HEK293 (cell line): ENCODE results near the gene TMED9.

ENCODE experiments used
- CTCF ChIA-PET: fragments of 350-600 bp; formaldehyde crosslinking; extraction: SDS; loops from one replicate; lab custom pipeline; 2021; ENCODE audit warnings: antibody characterized with exemption; lab: Yijun Ruan, JAX
- POLR2A ChIA-PET: fragments of 300-600 bp; formaldehyde crosslinking; extraction: SDS; loops from one replicate; lab custom pipeline; 2020; ENCODE audit warnings: antibody characterized with exemption, inconsistent platforms; lab: Yijun Ruan, JAX
- H3K27ac ChIP-seq: fragments of 200-500 bp; sonication (Bioruptor generic); 2 replicates; pipeline ENCODE4 v1.5.1; 2014; ENCODE audit warnings: low read depth, low read length, control low read depth, inconsistent platforms; ENCODE audit errors: extremely low read depth
- H3K36me3 ChIP-seq, 2 experiments: fragments of 200-500 bp in 1 of 2; sonication (Bioruptor generic) in 1 of 2; 1 replicate in 1 of 2; 2 replicates in 1 of 2; pipeline ENCODE4 v1.5.1; 2014 to 2017; ENCODE audit warnings: inconsistent platforms in 2 of 2, low read length in 2 of 2; ENCODE audit not compliant: control insufficient read depth in 2 of 2, insufficient read depth in 1 of 2
- H3K4me1 ChIP-seq: fragments of 200-500 bp; sonication (Bioruptor generic); 2 replicates; pipeline ENCODE4 v1.5.1; 2014; ENCODE audit warnings: mild to moderate bottlenecking, low read length, inconsistent platforms; ENCODE audit not compliant: control insufficient read depth, insufficient read depth
- H3K4me3 ChIP-seq: 2 replicates; pipeline ENCODE4 v1.5.1; 2011; ENCODE audit warnings: low read depth, mild to moderate bottlenecking, control low read depth, low read length, moderate library complexity
- H3K9me3 ChIP-seq: fragments of 200-500 bp; sonication (Bioruptor generic); 2 replicates; pipeline ENCODE4 v1.5.1; 2014; ENCODE audit warnings: low read depth, low read length, inconsistent platforms; ENCODE audit not compliant: control insufficient read depth, insufficient read depth
- GFI1B ChIP-seq: fragments of 450-650 bp; formaldehyde crosslinking; IDR thresholded peaks from 2 replicates; pipeline ENCODE4 v1.5.1; 2016; ENCODE audit warnings: missing biosample characterization, missing genetic modification characterization
- KLF1 ChIP-seq: fragments of 450-650 bp; formaldehyde crosslinking; IDR thresholded peaks from 2 replicates; pipeline ENCODE4 v1.5.1; 2016; ENCODE audit warnings: missing biosample characterization, missing genetic modification characterization
- KLF10 ChIP-seq: fragments of 450-650 bp; IDR thresholded peaks from 2 replicates; pipeline ENCODE4 v1.5.1; 2018; ENCODE audit warnings: missing biosample characterization, mild to moderate bottlenecking, missing genetic modification characterization
- KLF9 ChIP-seq: fragments of 450-650 bp; formaldehyde crosslinking; IDR thresholded peaks from 2 replicates; pipeline ENCODE4 v1.5.1; 2016; ENCODE audit warnings: missing biosample characterization, missing genetic modification characterization, low read depth
- TCF7L2 ChIP-seq: IDR thresholded peaks from 2 replicates; pipeline ENCODE4 v1.6.1; 2011; ENCODE audit warnings: low read depth, mild to moderate bottlenecking, inconsistent platforms, low read length, moderate library complexity, borderline replicate concordance
- YY1 ChIP-seq: fragments of 450-650 bp; formaldehyde crosslinking; IDR thresholded peaks from 2 replicates; pipeline ENCODE4 v1.5.1; 2018; ENCODE audit warnings: missing biosample characterization, missing genetic modification characterization
- ZFP3 ChIP-seq: fragments of 450-650 bp; formaldehyde crosslinking; IDR thresholded peaks from 2 replicates; pipeline ENCODE4 v1.5.1; 2016; ENCODE audit warnings: low read depth, missing biosample characterization, missing genetic modification characterization
- ZNF114 ChIP-seq: fragments of 450-650 bp; formaldehyde crosslinking; IDR thresholded peaks from 2 replicates; pipeline ENCODE4 v1.5.0; 2017; ENCODE audit warnings: missing biosample characterization, missing genetic modification characterization
- ZNF155 ChIP-seq: fragments of 450-650 bp; formaldehyde crosslinking; IDR thresholded peaks from 2 replicates; pipeline ENCODE4 v1.5.1; 2016; ENCODE audit warnings: missing biosample characterization, missing genetic modification characterization
- ZNF16 ChIP-seq: fragments of 450-650 bp; formaldehyde crosslinking; IDR thresholded peaks from 2 replicates; pipeline ENCODE4 v1.5.1; 2016; ENCODE audit warnings: low read depth, missing biosample characterization, missing genetic modification characterization
- ZNF174 ChIP-seq: fragments of 450-650 bp; formaldehyde crosslinking; IDR thresholded peaks from 2 replicates; pipeline ENCODE4 v1.5.0; 2017; ENCODE audit warnings: missing biosample characterization, mild to moderate bottlenecking, missing genetic modification characterization
- ZNF184 ChIP-seq: fragments of 450-650 bp; IDR thresholded peaks from 2 replicates; pipeline ENCODE4 v1.5.1; 2018; ENCODE audit warnings: missing biosample characterization, mild to moderate bottlenecking, missing genetic modification characterization
- ZNF266 ChIP-seq: fragments of 450-650 bp; formaldehyde crosslinking; IDR thresholded peaks from 2 replicates; pipeline ENCODE4 v1.5.1; 2016; ENCODE audit warnings: missing biosample characterization, missing genetic modification characterization, low read depth
- ZNF335 ChIP-seq: fragments of 450-650 bp; formaldehyde crosslinking; conservative IDR thresholded peaks from 2 replicates; pipeline ENCODE4 v1.5.1; 2016; ENCODE audit warnings: missing biosample characterization, missing genetic modification characterization
- ZNF366 ChIP-seq: fragments of 450-650 bp; formaldehyde crosslinking; conservative IDR thresholded peaks from 2 replicates; pipeline ENCODE4 v1.5.1; 2016; ENCODE audit warnings: missing biosample characterization, missing genetic modification characterization
- ZNF423 ChIP-seq: fragments of 450-650 bp; formaldehyde crosslinking; IDR thresholded peaks from 2 replicates; pipeline ENCODE4 v1.5.1; 2016; ENCODE audit warnings: missing biosample characterization, missing genetic modification characterization
- ZNF501 ChIP-seq: fragments of 450-650 bp; formaldehyde crosslinking; IDR thresholded peaks from 2 replicates; pipeline ENCODE4 v1.5.1; 2016; ENCODE audit warnings: missing biosample characterization, missing genetic modification characterization
- ZNF623 ChIP-seq: fragments of 450-650 bp; formaldehyde crosslinking; IDR thresholded peaks from 2 replicates; pipeline ENCODE4 v1.5.1; 2016; ENCODE audit warnings: missing biosample characterization, missing genetic modification characterization
- ZNF664 ChIP-seq: fragments of 450-650 bp; formaldehyde crosslinking; IDR thresholded peaks from 2 replicates; pipeline ENCODE4 v1.5.1; 2016; ENCODE audit warnings: missing biosample characterization, missing genetic modification characterization
- ZNF830 ChIP-seq: fragments of 450-650 bp; IDR thresholded peaks from 2 replicates; pipeline ENCODE4 v1.5.0; 2018; ENCODE audit warnings: missing biosample characterization, missing genetic modification characterization, low read depth, mild to moderate bottlenecking, moderate library complexity
- ZSCAN16 ChIP-seq: fragments of 450-650 bp; formaldehyde crosslinking; IDR thresholded peaks from 2 replicates; pipeline ENCODE4 v1.5.1; 2016; ENCODE audit warnings: missing biosample characterization, missing genetic modification characterization
- TF ChIP-seq, protein P1 (sequence below): fragments of 450-650 bp; formaldehyde crosslinking; conservative IDR thresholded peaks from 2 replicates; pipeline ENCODE4 v1.5.1; 2016; ENCODE audit warnings: low read depth, missing biosample characterization, missing genetic modification characterization
- TF ChIP-seq, protein P2 (sequence below): fragments of 450-650 bp; IDR thresholded peaks from 2 replicates; pipeline ENCODE4 v1.5.1; 2018; ENCODE audit warnings: missing biosample characterization, missing genetic modification characterization
- TF ChIP-seq, protein P3 (sequence below): fragments of 450-650 bp; formaldehyde crosslinking; IDR thresholded peaks from 2 replicates; pipeline ENCODE4 v1.5.1; 2016; ENCODE audit warnings: missing biosample characterization, missing genetic modification characterization, borderline replicate concordance
- TF ChIP-seq, protein P4 (sequence below): fragments of 450-650 bp; formaldehyde crosslinking; IDR thresholded peaks from 2 replicates; pipeline ENCODE4 v1.5.1; 2016; ENCODE audit warnings: missing biosample characterization, missing genetic modification characterization

TMED9 gene

DNA sequence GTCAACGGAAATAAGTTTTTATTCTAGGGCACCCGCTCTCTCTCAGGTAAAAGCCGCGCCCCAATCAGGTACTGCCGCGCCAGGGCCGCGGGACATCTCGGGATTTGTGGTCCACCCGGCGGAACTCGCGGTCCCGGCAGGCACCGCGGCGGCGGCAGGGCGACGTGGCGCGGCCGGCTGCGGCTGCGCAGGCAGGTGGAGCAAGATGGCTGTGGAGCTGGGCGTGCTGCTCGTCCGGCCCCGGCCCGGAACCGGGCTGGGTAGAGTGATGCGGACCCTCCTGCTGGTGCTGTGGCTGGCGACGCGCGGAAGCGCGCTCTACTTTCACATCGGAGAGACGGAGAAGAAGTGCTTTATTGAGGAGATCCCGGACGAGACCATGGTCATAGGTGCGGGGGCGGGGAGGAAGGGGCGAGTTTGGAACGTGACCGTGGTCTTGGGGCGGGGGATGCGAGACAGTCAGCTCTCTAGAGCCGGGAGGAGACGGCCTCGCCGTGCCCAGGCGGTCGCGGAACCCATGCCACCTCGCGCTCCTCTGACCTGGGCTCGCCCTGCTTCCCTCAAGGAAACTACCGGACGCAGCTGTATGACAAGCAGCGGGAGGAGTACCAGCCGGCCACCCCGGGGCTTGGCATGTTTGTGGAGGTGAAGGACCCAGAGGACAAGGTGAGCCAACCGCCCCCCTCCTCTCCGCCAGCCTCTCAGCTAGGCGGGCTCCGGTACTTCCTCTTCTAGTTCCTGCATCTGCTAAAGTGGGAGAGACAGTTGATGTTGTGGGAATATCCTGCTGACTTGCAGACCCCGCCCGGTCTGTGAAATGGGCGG is at the start of gene TMED9 (continued):
- TF ChIP-seq YY1 (tag by site-specific recombination) (peak; percentile 83), ZNF266 (tag by site-specific recombination) (no peak), KLF10 (0 out of 2 replicates have a peak, but pooled peaks have one; percentile 56), ZNF114 (tag by site-specific recombination) (no peak), ZNF335 (tag by site-specific recombination) (peak; percentile 86), ZFP3 (tag by site-specific recombination) (no peak), ZNF501 (tag by site-specific recombination) (0 out of 2 replicates have a peak, but pooled peaks have one; percentile 38), KLF1 (0 out of 2 replicates have a peak, but pooled peaks have one; percentile 22), ZNF830 (tag by site-specific recombination) (no peak)
- TF ChIP-seq, protein P1, sequence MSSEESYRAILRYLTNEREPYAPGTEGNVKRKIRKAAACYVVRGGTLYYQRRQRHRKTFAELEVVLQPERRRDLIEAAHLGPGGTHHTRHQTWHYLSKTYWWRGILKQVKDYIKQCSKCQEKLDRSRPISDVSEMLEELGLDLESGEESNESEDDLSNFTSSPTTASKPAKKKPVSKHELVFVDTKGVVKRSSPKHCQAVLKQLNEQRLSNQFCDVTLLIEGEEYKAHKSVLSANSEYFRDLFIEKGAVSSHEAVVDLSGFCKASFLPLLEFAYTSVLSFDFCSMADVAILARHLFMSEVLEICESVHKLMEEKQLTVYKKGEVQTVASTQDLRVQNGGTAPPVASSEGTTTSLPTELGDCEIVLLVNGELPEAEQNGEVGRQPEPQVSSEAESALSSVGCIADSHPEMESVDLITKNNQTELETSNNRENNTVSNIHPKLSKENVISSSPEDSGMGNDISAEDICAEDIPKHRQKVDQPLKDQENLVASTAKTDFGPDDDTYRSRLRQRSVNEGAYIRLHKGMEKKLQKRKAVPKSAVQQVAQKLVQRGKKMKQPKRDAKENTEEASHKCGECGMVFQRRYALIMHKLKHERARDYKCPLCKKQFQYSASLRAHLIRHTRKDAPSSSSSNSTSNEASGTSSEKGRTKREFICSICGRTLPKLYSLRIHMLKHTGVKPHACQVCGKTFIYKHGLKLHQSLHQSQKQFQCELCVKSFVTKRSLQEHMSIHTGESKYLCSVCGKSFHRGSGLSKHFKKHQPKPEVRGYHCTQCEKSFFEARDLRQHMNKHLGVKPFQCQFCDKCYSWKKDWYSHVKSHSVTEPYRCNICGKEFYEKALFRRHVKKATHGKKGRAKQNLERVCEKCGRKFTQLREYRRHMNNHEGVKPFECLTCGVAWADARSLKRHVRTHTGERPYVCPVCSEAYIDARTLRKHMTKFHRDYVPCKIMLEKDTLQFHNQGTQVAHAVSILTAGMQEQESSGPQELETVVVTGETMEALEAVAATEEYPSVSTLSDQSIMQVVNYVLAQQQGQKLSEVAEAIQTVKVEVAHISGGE (tag by site-specific recombination) = peak; percentile 81
- TF ChIP-seq, protein P2, sequence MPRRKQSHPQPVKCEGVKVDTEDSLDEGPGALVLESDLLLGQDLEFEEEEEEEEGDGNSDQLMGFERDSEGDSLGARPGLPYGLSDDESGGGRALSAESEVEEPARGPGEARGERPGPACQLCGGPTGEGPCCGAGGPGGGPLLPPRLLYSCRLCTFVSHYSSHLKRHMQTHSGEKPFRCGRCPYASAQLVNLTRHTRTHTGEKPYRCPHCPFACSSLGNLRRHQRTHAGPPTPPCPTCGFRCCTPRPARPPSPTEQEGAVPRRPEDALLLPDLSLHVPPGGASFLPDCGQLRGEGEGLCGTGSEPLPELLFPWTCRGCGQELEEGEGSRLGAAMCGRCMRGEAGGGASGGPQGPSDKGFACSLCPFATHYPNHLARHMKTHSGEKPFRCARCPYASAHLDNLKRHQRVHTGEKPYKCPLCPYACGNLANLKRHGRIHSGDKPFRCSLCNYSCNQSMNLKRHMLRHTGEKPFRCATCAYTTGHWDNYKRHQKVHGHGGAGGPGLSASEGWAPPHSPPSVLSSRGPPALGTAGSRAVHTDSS (tag by site-specific recombination) = no peak
- TF ChIP-seq, protein P3, sequence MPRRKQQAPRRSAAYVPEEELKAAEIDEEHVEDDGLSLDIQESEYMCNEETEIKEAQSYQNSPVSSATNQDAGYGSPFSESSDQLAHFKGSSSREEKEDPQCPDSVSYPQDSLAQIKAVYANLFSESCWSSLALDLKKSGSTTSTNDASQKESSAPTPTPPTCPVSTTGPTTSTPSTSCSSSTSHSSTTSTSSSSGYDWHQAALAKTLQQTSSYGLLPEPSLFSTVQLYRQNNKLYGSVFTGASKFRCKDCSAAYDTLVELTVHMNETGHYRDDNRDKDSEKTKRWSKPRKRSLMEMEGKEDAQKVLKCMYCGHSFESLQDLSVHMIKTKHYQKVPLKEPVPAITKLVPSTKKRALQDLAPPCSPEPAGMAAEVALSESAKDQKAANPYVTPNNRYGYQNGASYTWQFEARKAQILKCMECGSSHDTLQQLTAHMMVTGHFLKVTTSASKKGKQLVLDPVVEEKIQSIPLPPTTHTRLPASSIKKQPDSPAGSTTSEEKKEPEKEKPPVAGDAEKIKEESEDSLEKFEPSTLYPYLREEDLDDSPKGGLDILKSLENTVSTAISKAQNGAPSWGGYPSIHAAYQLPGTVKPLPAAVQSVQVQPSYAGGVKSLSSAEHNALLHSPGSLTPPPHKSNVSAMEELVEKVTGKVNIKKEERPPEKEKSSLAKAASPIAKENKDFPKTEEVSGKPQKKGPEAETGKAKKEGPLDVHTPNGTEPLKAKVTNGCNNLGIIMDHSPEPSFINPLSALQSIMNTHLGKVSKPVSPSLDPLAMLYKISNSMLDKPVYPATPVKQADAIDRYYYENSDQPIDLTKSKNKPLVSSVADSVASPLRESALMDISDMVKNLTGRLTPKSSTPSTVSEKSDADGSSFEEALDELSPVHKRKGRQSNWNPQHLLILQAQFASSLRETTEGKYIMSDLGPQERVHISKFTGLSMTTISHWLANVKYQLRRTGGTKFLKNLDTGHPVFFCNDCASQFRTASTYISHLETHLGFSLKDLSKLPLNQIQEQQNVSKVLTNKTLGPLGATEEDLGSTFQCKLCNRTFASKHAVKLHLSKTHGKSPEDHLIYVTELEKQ (tag by site-specific recombination) = 0 out of 2 replicates have a peak, but pooled peaks have one; percentile 16
- TF ChIP-seq, protein P4, sequence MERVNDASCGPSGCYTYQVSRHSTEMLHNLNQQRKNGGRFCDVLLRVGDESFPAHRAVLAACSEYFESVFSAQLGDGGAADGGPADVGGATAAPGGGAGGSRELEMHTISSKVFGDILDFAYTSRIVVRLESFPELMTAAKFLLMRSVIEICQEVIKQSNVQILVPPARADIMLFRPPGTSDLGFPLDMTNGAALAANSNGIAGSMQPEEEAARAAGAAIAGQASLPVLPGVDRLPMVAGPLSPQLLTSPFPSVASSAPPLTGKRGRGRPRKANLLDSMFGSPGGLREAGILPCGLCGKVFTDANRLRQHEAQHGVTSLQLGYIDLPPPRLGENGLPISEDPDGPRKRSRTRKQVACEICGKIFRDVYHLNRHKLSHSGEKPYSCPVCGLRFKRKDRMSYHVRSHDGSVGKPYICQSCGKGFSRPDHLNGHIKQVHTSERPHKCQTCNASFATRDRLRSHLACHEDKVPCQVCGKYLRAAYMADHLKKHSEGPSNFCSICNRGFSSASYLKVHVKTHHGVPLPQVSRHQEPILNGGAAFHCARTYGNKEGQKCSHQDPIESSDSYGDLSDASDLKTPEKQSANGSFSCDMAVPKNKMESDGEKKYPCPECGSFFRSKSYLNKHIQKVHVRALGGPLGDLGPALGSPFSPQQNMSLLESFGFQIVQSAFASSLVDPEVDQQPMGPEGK = peak; percentile 52; the same call in 1 of the 2 replicates

DNA sequence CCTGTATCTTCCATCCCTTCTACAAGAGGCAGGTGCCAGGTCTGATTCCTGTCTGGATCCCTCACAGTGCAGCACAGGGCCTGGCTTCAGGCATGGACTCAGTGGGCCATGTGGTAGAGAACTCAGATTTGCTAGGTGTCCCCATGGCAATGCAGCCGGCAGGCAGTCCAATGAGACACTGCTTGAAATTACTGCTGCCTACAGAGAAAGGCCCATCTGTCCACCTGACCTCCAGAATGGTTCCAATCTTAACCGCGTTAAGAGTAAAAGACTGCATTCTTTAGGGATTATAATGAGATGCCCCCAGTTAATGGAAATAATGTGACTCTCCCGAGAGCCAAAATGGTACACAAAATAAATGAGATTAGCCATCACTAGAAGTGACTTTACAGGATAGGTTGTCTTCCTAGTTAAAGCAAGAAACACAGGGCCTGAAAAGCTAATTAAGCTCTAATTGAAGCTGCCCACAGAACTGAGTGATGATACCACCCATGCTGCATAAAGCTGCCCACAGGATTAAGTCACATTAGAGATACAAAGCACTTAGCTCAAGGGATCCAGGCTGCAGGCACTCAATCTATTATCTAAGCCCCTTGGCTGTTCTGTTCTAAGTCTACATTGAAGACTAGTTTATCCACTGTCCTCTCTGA is 49.1 kb upstream of the TMED9 start:
- H3K36me3 ChIP-seq = peaks cover 4 to 46% of the 10 kb centered on the region in 2 experiments; a peak in 2 of 3 replicates
- H3K4me1 ChIP-seq = peaks cover 3% of the 10 kb centered on the region; the same call in 1 of the 2 replicates
- ChIA-PET CTCF (no interaction called here), POLR2A (no interaction called here)
- no peak overlapping the region for H3K4me3 ChIP-seq
- H3K27ac ChIP-seq = no peak overlapping the region
- no peaks in the 10 kb centered on the region for H3K9me3 ChIP-seq
- no peak for TF ChIP-seq ZNF423 (tag by site-specific recombination)
- no peak for TF ChIP-seq ZNF623 (tag by site-specific recombination)
- no peak for TF ChIP-seq ZNF664 (tag by site-specific recombination)
- no peak for TF ChIP-seq ZNF16
- TF ChIP-seq TCF7L2 = no peak
- no peak for TF ChIP-seq ZSCAN16 (tag by site-specific recombination)
- TF ChIP-seq ZNF184 = no peak
- no peak for TF ChIP-seq KLF9
- TF ChIP-seq ZNF366 (tag by site-specific recombination) = no peak
- no peak for TF ChIP-seq GFI1B (tag by site-specific recombination)
- no peak for TF ChIP-seq ZNF155 (tag by site-specific recombination)
- TF ChIP-seq ZNF174 (tag by site-specific recombination) = no peak
